ENCODE measurements around the gene ANKRD16. TPM values are rescaled to one million over a fixed set of nuclear protein-coding genes. Genes with fewer than 3 reads are reported as not detected.

ANKRD16 gene
- total and polyA plus RNA-seq, 2 of the 8 experiments (the other 6 are each of a cell fraction or from before 2014, with no cell fraction given): 8.2 to 12.7 TPM

DNA sequence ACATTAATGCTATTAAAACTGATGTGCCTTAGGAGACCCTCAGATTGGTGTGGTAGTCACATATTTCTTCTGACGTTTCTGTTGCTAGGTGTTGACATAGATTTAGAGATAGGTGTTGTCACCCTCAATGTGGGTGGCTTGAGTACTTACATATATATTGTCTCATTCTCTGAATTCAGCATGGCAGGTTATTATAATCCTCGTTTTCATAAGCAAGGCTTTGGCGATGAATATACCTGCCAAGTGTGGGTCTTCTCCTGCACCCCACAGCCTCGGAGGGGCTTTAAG, 7.3 kb upstream of the ANKRD16 start:
- Histone ChIP-seq H3K18ac (ENCODE audit: extremely low read depth, low read length) (no peak overlapping the region), H3K79me2 (ENCODE audit: control insufficient read depth in 1 of 2, insufficient read depth in 2 of 2, low read length in 2 of 2) (peaks cover 0 to 49% of the 10 kb centered on the region in 2 experiments; a peak in 3 of 4 replicates), H2BK12ac (ENCODE audit: low read depth, low read length) (no peak overlapping the region), H3K14ac (ENCODE audit: insufficient read length) (no peak overlapping the region), H3K36me3 (ENCODE audit: control insufficient read depth in 2 of 4, insufficient read depth in 4 of 4, low read length in 3 of 4) (peaks cover 0 to 27% (median 13%) of the 10 kb centered on the region in 4 experiments; a peak in 6 of 8 replicates), H3K23me2 (ENCODE audit: low read depth, low read length) (no peaks in the 10 kb centered on the region), H3K27ac (ENCODE audit: low read depth, low read length) (no peak overlapping the region), H3K4ac (replicated peaks; ENCODE audit: insufficient read length, low read depth, low read length) (no peak overlapping the region), H2BK5ac (ENCODE audit: low read depth, low read length) (no peak overlapping the region), H3K56ac (replicated peaks; ENCODE audit: insufficient read length, low read depth, low read length) (no peak overlapping the region), H3K23ac (ENCODE audit: insufficient read length) (no peak overlapping the region), H2BK120ac (replicated peaks; ENCODE audit: low read depth, low read length) (no peak overlapping the region), H3K4me3 (ENCODE audit: extremely low read depth in 1 of 4, insufficient read depth in 2 of 4, low read depth in 3 of 4, low read length in 4 of 4) (no peak overlapping the region), H4K20me1 (replicated peaks in 1 of 2; ENCODE audit: control insufficient read depth in 1 of 2, insufficient read depth in 2 of 2, low read length in 2 of 2) (peaks cover 16 to 18% of the 10 kb centered on the region in 2 experiments), H3K4me1 (replicated peaks in 1 of 4; ENCODE audit: control insufficient read depth in 3 of 4, insufficient read depth in 4 of 4, low read length in 3 of 4) (peaks cover 0 to 5% (median 0%) of the 10 kb centered on the region in 4 experiments; a peak in 2 of 7 replicates), H2BK15ac (ENCODE audit: low read length) (no peak overlapping the region), H3K9me3 (ENCODE audit: insufficient read depth in 2 of 2, low read depth in 1 of 2, low read length in 1 of 2) (no peaks in the 10 kb centered on the region), H2AK5ac (ENCODE audit: low read depth, low read length) (no peak overlapping the region), H2AFZ (ENCODE audit: low read length) (no peak overlapping the region), H4K5ac (ENCODE audit: insufficient read length, low read depth, low read length) (no peak overlapping the region), H3K9ac (replicated peaks in 1 of 4; ENCODE audit: extremely low read depth in 1 of 4, low read depth in 3 of 4, low read length in 3 of 4) (no peak overlapping the region), H3K79me1 (ENCODE audit: low read depth, low read length) (peaks cover 6% of the 10 kb centered on the region; the same call in 1 of the 2 replicates), H3K4me2 (ENCODE audit: insufficient read depth in 1 of 2, low read depth in 2 of 2, low read length in 2 of 2) (no peak overlapping the region), H4K8ac (ENCODE audit: extremely low read depth, insufficient read depth, low read length) (no peak overlapping the region), H4K91ac (replicated peaks; ENCODE audit: insufficient read length, low read length) (no peak overlapping the region), H2BK20ac (ENCODE audit: low read length) (no peak overlapping the region), H3K27me3 (replicated peaks in 1 of 4; ENCODE audit: control insufficient read depth in 3 of 4, extremely low read depth in 1 of 4, insufficient read depth in 3 of 4, low read length in 3 of 4) (no peaks in the 10 kb centered on the region; a peak in 1 of 7 replicates)
- CTCF ChIA-PET (ENCODE audit: partially characterized antibody): no interaction called here
- FAIRE-seq (no peak), DNase-seq (ENCODE audit: low read depth in 1 of 2, low spot score in 2 of 2) (no peak)
- WGBS, 2 experiments (ENCODE audit: extremely low coverage in 1 of 2, insufficient coverage in 1 of 2, insufficient read length in 1 of 2, insufficient replicate concordance in 2 of 2, low coverage in 1 of 2, low lambda C conversion rate in 2 of 2, missing lambda C conversion rate in 1 of 2): 89% methylated on average over 4 of the region's 4 CpGs; no CpG with 5 or more reads in 1 of the 2 experiments
- POLR2A ChIA-PET (ENCODE audit: partially characterized antibody): interaction anchor here (0.6 kb wide), 1 partner anchor 259 kb away, joined by 3 read pairs; no protein-coding TSS in a partner anchor
- TF ChIP-seq SIN3A (conservative IDR thresholded peaks at IDR 0.05 in 1 of 2, IDR thresholded peaks at IDR 0.05 in 1 of 2; ENCODE audit: low read depth in 1 of 2, low read length in 2 of 2) (no peak), FOSL1 (IDR thresholded peaks at IDR 0.05; ENCODE audit: insufficient read depth, low read depth, low read length) (no peak), MAFK (IDR thresholded peaks at IDR 0.05; ENCODE audit: low read depth, low read length) (no peak), SP2 (IDR thresholded peaks at IDR 0.05; ENCODE audit: low read length) (no peak), CHD1 (IDR thresholded peaks at IDR 0.05; ENCODE audit: low read depth, low read length) (no peak), HDAC6 (IDR thresholded peaks at IDR 0.05; ENCODE audit: low read depth, low read length) (no peak), JUND (IDR thresholded peaks at IDR 0.05; ENCODE audit: low read length) (no peak), TAF1 (IDR thresholded peaks at IDR 0.05; ENCODE audit: low read depth, low read length) (no peak), CEBPB (IDR thresholded peaks at IDR 0.05; ENCODE audit: low read depth, low read length) (no peak), BCL11A (IDR thresholded peaks at IDR 0.05; ENCODE audit: low read depth in 2 of 2, low read length in 2 of 2) (no peak), RXRA (IDR thresholded peaks at IDR 0.05; ENCODE audit: insufficient read depth, low read depth, low read length) (no peak), RBBP5 (IDR thresholded peaks at IDR 0.05; ENCODE audit: borderline replicate concordance, low read depth, low read length) (no peak)
- TF ChIP-seq, protein P1, sequence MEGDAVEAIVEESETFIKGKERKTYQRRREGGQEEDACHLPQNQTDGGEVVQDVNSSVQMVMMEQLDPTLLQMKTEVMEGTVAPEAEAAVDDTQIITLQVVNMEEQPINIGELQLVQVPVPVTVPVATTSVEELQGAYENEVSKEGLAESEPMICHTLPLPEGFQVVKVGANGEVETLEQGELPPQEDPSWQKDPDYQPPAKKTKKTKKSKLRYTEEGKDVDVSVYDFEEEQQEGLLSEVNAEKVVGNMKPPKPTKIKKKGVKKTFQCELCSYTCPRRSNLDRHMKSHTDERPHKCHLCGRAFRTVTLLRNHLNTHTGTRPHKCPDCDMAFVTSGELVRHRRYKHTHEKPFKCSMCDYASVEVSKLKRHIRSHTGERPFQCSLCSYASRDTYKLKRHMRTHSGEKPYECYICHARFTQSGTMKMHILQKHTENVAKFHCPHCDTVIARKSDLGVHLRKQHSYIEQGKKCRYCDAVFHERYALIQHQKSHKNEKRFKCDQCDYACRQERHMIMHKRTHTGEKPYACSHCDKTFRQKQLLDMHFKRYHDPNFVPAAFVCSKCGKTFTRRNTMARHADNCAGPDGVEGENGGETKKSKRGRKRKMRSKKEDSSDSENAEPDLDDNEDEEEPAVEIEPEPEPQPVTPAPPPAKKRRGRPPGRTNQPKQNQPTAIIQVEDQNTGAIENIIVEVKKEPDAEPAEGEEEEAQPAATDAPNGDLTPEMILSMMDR (IDR thresholded peaks at IDR 0.05; ENCODE audit: control extremely low read depth in 1 of 3, insufficient read depth in 1 of 3, low read depth in 1 of 3, low read length in 3 of 3): no peak
